Right lobe of liver (tissue), 4 donors: ENCODE data around the gene TDRD7.

ENCODE experiments used
- CTCF ChIP-seq, 4 donors: fragments of 200-600 bp in 3 of 4; fragments of 450-650 bp in 1 of 4; IDR thresholded peaks; one replicate each; pipeline versions ENCODE4 v1.5.1 to v1.8.0; 2016 to 2022; ENCODE audit warnings: antibody characterized with exemption in 4 of 4, mild to moderate bottlenecking in 2 of 4
- POLR2A ChIP-seq: fragments of 450-650 bp; IDR thresholded peaks from one replicate; pipeline ENCODE4 v1.6.1; 2017; ENCODE audit warnings: antibody characterized with exemption, mild to moderate bottlenecking
- donor health status: DM: no; HTN: no; CAD: no.
- donor health status: DM: no; HTN: no; CAD: no.
- donor health status: DM: no; HTN: yes; CAD: no.

DNA sequence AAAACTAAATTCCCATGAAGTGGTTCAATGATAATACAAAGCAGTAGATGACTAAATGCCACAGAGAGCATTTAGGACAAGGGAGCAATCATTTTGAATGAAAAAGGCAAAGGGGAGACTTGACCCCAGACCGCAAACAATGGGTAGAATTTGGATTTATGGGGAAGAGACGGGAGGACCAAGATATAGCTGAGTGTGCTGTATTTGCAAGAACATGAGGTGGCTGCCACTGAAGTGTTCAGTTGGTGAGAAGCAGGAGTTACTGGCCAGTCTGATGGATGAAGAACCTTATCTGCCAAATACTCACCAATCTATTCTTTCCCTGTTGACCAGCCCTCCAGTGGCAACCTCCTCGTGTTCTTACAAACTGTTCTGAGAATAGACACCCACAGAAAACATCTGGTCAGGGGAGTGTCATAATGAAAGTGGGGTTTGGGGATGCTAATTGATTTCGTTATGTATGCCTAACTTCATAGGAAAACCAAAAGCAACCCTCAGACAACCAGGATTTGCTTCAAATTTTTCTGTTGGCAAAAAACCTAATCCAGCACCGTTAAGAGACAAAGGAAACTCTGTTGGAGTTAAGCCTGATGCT, 19.8 kb downstream of the TDRD7 start:
- TF ChIP-seq CTCF (IDR thresholded peaks at IDR 0.05), result no peak
- TF ChIP-seq POLR2A, result no peak
